HEK293 (cell line): ENCODE measurements around the gene CPAMD8.
A peak's percentile ranks its signal among the peaks of the same experiment; 100 is the strongest.

Experiments used
- GLI2 ChIP-seq: fragments of 450-650 bp; formaldehyde crosslinking; IDR thresholded peaks from 2 replicates; pipeline ENCODE4; 2017; ENCODE audit warnings: missing biosample characterization, missing genetic modification characterization, low read depth, borderline replicate concordance
- HOXC10 ChIP-seq: sonication (generic); formaldehyde crosslinking; IDR thresholded peaks from 2 replicates; pipeline ENCODE4 v1.8.1; 2023; ENCODE audit warnings: mild to moderate bottlenecking, missing genetic modification reagents
- INSM2 ChIP-seq: fragments of 450-650 bp; formaldehyde crosslinking; IDR thresholded peaks from 2 replicates; pipeline ENCODE4 v1.5.1; 2016; ENCODE audit warnings: missing biosample characterization, missing genetic modification characterization
- KLF17 ChIP-seq: fragments of 450-650 bp; formaldehyde crosslinking; IDR thresholded peaks from 2 replicates; pipeline ENCODE4 v1.5.1; 2016; ENCODE audit warnings: missing biosample characterization, missing genetic modification characterization
- PRDM2 ChIP-seq: fragments of 450-650 bp; formaldehyde crosslinking; IDR thresholded peaks from 2 replicates; pipeline ENCODE4 v1.5.1; 2016; ENCODE audit warnings: missing biosample characterization, missing genetic modification characterization, borderline replicate concordance
- RBAK ChIP-seq: fragments of 450-650 bp; formaldehyde crosslinking; IDR thresholded peaks from 2 replicates; pipeline ENCODE4 v1.5.1; 2016; ENCODE audit warnings: missing biosample characterization, missing genetic modification characterization
- SALL2 ChIP-seq: fragments of 450-650 bp; formaldehyde crosslinking; IDR thresholded peaks from 2 replicates; pipeline ENCODE4 v1.5.0; 2017; ENCODE audit warnings: missing biosample characterization, mild to moderate bottlenecking, missing genetic modification characterization, borderline replicate concordance
- ZBTB11 ChIP-seq: fragments of 450-650 bp; formaldehyde crosslinking; conservative IDR thresholded peaks from 2 replicates; pipeline ENCODE4 v1.5.1; 2016; ENCODE audit warnings: low read depth, missing biosample characterization, missing genetic modification characterization
- ZBTB26 ChIP-seq: fragments of 450-650 bp; formaldehyde crosslinking; optimal IDR thresholded peaks from 2 replicates; pipeline ENCODE3; 2016; ENCODE audit warnings: missing biosample characterization, mild to moderate bottlenecking, missing genetic modification characterization
- ZNF223 ChIP-seq: fragments of 450-650 bp; formaldehyde crosslinking; IDR thresholded peaks from 2 replicates; pipeline ENCODE4 v1.5.1; 2016; ENCODE audit warnings: missing biosample characterization, missing genetic modification characterization
- ZNF37A ChIP-seq: fragments of 450-650 bp; IDR thresholded peaks from 2 replicates; pipeline ENCODE4 v1.5.1; 2018; ENCODE audit warnings: missing biosample characterization, missing genetic modification characterization
- ZNF426 ChIP-seq: fragments of 450-650 bp; formaldehyde crosslinking; IDR thresholded peaks from 2 replicates; pipeline ENCODE4 v1.5.1; 2017; ENCODE audit warnings: missing biosample characterization, missing genetic modification characterization, mild to moderate bottlenecking, inconsistent platforms, moderate library complexity
- ZNF623 ChIP-seq: fragments of 450-650 bp; formaldehyde crosslinking; IDR thresholded peaks from 2 replicates; pipeline ENCODE4 v1.5.1; 2016; ENCODE audit warnings: missing biosample characterization, missing genetic modification characterization
- ZNF629 ChIP-seq: fragments of 450-650 bp; formaldehyde crosslinking; IDR thresholded peaks from 2 replicates; pipeline ENCODE4 v1.5.1; 2017; ENCODE audit warnings: missing biosample characterization, missing genetic modification characterization
- ZNF654 ChIP-seq: fragments of 450-650 bp; formaldehyde crosslinking; IDR thresholded peaks from 2 replicates; pipeline ENCODE4 v1.5.1; 2016; ENCODE audit warnings: low read depth, missing biosample characterization, missing genetic modification characterization
- ZNF701 ChIP-seq: fragments of 450-650 bp; formaldehyde crosslinking; IDR thresholded peaks from 2 replicates; pipeline ENCODE4 v1.5.1; 2016; ENCODE audit warnings: missing biosample characterization, missing genetic modification characterization
- ZSCAN5A ChIP-seq: fragments of 450-650 bp; formaldehyde crosslinking; IDR thresholded peaks from 2 replicates; pipeline ENCODE4 v1.5.1; 2016; ENCODE audit warnings: missing biosample characterization, missing genetic modification characterization
- ZXDB ChIP-seq: fragments of 450-650 bp; formaldehyde crosslinking; IDR thresholded peaks from 2 replicates; pipeline ENCODE4 v1.5.1; 2016; ENCODE audit warnings: missing biosample characterization, missing genetic modification characterization

The CPAMD8 gene

GRCh38 chr19:17075864-17076542 is 49.4 kb upstream of the CPAMD8 start (continued):
- TF ChIP-seq PRDM2 (tag by site-specific recombination), result no peak
- TF ChIP-seq ZNF629 (tag by site-specific recombination), result no peak
- TF ChIP-seq INSM2, result no peak
- TF ChIP-seq ZSCAN5A (tag by site-specific recombination), result no peak
- no peak for TF ChIP-seq ZXDB (tag by site-specific recombination)
- TF ChIP-seq ZNF426 (tag by site-specific recombination), result no peak
- peak; percentile 42; the same call in 1 of the 2 replicates for TF ChIP-seq KLF17
- peak; percentile 6 for TF ChIP-seq ZBTB26 (tag by site-specific recombination)
- no peak for TF ChIP-seq ZNF623 (tag by site-specific recombination)
- no peak for TF ChIP-seq ZNF654
- no peak for TF ChIP-seq RBAK (tag by site-specific recombination)
- TF ChIP-seq ZNF701 (tag by site-specific recombination), result no peak
- 0 out of 2 replicates have a peak, but pooled peaks have one; percentile 35 for TF ChIP-seq HOXC10 (CRISPR knock-in tag)
- TF ChIP-seq GLI2 (tag by site-specific recombination), result no peak
- peak; percentile 61; the same call in 1 of the 2 replicates for TF ChIP-seq ZNF37A (tag by site-specific recombination)
- no peak for TF ChIP-seq ZNF223 (tag by site-specific recombination)
- TF ChIP-seq ZBTB11 (tag by site-specific recombination), result no peak
- TF ChIP-seq SALL2 (tag by site-specific recombination), result peak; percentile 44; the same call in 1 of the 2 replicates
